Skin of body (tissue), 2 donors: ENCODE measurements around the gene OPA3. TPM values are rescaled to one million over a fixed set of nuclear protein-coding genes. Genes with fewer than 3 reads are reported as not detected.
"Not testable (repeated sequence)": the region's sequence is repeated elsewhere in the genome, so short reads cannot be mapped to it uniquely, and the experiment has no call there.

Source experiments
- DNase-seq: peaks from one replicate; lab custom pipeline; 2025; lab: John Stamatoyannopoulos, UW
- total RNA-seq: library from RNA; depleted of rRNA; stranded (reverse); fragments of >200 nt; gene quantifications from one replicate; pipeline ENCODE4 v1.2.3, GENCODE V29; 2014

Gene OPA3
- total RNA-seq, result 2.6 TPM

DNA sequence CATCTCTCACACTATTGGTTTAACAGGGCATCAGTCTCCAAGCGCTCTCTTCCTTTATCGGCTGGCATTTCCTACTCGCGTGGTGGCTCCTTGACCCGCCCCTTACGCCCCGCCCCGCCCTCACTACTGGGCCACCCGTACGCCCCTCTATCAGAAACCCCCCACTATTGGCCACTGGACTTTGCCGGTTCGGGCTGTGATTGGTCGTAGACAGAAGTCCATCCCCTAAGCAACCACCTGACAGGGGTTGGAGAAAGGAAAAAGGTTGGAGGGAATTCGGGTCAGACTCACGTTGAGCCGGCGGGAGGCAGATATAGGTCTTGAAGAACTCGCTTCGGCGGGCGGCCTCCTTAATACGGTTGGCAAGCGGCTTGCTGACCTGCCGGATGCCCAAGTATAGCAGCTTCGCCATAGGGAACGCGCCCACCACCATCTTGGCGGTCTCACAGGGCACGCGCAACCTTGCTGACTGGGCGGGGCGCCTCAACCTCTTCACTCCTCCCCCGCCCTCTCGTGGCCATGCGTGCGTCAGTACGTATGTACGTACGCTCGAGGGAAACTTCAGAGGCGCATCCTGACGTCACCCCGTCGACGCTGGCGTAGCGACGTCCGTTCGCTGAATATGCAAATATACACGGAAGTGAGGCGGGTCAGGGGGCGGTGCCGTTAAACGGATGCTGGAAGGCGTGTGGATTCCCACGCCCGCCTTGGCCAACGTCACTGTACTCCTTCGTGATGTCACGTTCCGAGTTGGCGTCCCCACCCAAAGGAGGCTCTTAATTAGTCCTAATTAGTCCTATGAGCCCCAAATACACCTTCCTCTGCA is at the start of gene OPA3:
OPA3 (minus strand) TSS at position 471 of the 826 bp plus-strand sequence; CDS start at position 433, 38 bp downstream.
- peak; percentile 100 for DNase-seq

DNA sequence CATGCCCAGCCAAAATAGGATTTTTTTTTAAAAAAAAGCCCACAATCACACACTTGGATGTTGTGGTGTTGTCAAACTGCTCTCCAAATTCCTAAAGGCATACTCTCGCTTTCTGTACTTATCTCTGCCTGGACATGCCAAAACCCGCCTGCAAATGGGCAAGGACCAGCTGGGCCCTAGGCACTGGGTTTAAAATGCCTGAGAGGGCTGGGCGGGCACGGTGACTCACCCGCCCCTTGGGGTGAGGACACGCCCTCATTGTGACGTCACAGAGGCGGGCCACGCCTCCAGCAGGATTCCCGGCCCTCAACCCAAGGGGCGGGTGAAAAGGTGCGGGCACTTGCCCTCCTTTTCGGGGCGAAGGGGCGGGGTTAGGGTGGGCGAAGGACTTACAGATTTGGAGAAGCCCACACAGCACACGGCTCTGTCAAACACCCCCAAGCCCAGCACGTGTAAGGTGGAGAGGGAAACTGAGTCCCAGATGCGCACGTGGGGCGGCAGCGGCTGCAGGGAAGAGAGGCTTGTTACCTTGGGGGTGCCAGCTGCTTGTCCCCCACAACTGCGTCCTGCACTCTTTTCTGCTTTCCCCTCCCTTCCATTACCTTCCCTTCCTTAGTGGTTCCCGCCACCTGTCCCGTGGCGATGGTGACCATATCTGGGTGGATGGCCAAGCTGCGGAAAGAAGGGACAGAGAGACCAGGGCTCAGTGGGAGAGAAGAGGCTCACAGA is 48.0 kb upstream of the OPA3 start:
- peak; percentile 27 for DNase-seq

DNA sequence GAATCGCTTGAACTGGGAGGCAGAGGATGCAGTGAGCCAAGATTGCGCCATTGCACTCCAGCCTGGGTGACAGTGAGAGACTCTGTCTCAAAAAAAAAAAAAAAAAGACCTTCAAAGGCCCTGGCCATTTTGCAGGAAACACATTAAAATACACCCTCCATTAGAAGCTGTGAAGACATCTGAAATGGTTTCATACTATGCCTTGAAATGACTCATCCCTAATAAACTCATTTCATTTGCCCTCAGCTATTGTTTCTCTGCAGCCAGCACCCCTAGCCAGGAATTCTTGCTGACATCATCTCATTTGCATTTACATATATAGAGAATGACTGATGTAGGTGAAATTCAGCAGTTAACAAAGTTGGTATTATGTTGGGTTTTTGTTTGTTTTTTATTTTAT is 45.9 kb upstream of the OPA3 start:
- DNase-seq, result no peak

DNA sequence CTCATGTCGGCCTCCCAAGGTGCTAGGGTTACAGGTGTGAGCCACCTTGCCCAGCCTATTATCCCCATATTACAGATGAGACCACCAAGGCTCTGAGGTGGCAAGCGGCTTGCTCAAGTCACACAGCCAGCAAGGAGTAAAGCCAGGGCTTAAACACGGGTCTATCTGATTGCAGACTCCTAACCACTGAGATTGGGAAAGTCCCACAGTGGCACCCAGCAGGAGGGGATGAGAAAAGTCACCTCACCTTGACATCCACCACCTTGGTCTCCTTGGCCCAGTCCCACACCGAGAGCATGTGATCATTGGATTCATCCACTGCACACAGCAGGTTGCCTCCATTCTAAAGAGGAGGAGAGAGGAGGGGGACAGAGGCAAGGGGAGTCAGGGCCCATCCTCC is 45.1 kb upstream of the OPA3 start:
- DNase-seq, result no peak

DNA sequence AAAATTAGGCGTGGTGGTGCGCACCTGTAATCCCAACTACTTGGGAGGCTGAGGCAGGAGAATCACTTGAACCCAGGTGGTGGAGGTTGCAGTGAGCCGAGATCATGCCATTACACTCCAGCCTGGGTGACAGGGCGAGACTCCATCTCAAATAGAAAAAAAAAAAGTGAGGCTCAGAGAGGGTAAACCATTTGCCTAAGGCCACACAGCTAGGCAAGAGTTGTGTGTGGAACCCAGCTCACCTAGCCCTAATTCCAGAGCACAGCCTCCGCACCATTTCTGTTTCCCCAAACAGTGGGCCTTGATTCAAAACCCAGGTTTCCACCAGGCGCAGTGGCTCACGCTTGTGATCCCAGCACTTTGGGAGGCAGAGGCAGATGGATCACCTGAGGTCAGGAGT is 43.6 kb upstream of the OPA3 start:
- not testable (repeated sequence) for DNase-seq

DNA sequence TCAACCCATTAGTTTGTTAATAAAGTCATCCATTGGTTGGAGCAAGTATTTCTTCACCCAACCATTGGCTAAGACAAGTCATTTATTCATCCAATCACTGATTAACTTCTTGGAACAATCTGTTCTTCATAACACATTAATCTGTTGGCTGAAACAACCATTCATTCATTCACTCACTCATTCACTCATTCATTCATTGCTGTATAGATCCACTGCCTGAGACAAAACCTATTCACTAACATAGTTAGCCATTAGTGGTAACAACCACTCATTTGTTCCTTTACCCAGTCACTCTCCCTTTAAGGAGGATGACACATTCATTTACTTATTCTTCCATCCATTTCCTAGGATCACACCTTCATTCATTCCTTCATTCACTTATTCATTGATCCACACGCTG is 39.4 kb upstream of the OPA3 start:
- DNase-seq, result no peak

DNA sequence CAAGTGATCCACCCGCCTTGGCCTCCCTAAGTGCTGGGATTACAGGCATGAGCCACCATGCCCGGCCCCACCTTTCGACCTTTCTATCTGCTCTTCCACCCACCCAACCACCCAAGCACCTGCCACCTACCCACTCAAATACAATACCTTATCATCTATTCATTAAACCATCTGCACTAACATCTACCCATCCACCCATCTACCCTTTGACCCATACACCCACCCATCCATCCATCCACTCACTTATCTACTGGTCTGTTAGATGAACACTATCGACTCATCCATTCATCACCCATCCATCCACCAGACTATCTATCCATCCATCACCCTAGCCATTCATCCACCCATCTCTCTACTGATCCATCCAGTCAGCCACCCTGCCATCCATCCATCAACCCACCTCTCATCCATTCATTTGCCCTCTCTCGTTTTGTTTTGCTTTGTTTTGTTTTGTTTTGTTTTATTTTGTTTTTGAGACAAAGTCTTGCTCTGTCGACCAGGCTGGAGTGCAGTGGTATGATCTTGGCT is 37.4 kb upstream of the OPA3 start:
- no peak for DNase-seq

DNA sequence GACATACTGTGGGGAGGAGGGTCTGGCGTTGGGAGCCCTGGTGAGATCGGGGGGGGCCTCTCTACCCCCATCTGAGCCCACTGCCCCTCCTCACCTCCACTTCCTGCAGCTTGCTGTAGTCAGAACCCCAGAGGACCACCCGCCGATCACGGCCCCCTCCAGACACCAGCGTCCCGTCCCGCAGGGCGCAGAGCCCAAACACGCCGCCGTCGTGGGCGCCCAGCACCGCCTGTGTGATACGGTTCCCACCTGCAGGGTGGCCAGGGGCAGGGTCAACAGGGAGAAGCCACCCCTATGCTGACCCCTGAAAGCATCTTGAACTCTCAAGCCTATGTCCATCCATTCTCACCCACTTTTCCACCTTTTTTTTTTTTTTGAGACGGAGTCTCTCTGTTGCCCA is 36.8 kb upstream of the OPA3 start:
- DNase-seq, result no peak

DNA sequence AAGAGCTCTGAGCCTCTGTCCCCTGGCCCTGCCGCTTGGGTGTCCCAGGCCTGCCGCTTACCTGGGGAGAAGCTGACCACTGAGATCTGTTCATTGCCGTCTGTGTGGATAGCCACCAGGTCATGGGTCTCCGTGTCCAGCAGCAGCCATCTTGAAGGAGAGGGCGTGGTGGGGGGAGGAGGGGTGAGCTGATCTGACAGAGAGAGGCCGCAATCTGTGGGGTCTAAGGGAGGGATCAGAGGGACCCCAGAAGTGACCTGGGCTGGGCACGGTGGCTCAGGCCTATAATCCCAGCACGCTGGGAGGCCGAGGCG is 32.1 kb upstream of the OPA3 start:
- DNase-seq, result no peak

DNA sequence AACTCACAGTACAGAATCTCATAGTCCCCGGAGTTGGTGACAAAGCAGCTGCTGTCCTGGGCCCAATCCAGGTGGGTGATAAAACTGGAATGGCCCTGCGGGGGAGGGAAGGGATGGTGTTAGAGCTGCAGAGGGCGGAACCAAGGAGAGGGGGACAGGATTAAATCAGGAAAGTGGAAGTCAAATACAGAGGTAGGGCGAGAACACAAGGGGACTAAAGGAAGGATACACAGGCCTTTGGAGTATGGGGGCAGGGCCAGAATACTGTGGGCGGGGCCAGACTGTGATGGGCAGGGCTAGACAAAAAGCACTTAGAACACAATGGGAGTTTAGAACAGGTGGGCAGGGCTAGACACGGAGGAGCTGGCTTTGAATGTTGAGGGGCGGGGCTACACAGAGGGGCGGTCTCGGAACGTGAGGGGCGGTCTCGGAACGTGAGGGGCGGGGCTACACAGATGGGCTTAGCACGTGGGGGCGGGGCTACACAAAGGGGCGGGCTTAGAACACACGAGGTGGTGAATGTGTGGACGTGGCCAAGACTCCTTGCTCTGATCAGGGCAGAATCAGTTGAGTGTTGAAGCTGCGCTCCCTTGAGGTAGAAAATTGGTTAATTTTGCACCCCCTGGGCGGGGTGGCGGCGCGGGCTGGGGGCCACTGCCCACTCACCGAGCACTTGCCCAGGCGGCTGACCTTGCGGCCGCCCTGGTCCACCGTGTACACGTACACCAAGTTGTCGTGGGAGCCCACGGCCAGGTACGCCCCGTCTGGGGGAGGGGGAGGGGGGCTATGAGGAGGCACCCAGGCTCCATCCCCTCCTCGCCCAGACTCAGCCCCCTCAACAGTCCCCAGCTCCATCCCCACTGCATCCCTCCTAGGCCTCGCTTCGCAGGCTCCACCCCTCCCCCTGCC is 31.4 kb upstream of the OPA3 start:
- DNase-seq, result peak; percentile 45

DNA sequence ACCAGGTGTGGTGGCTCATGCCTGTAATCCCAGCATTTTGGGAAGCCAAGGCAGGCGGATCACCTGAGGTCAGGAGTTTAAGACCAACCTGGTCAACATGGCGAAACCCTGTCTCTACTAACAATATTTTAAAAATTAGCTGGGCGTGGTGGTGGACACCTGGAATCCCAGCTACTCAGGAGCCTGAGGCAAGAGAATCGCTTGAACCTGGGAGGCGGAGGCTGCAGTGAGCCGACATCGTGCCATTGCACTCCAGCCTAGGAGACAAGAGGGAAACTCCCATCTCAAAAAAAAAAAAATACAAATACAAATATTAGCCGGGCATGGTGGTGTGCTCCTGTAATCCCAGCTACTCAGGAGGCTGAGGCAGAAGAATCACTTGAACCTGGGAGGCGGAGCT is 30.5 kb upstream of the OPA3 start:
- not testable (repeated sequence) for DNase-seq

DNA sequence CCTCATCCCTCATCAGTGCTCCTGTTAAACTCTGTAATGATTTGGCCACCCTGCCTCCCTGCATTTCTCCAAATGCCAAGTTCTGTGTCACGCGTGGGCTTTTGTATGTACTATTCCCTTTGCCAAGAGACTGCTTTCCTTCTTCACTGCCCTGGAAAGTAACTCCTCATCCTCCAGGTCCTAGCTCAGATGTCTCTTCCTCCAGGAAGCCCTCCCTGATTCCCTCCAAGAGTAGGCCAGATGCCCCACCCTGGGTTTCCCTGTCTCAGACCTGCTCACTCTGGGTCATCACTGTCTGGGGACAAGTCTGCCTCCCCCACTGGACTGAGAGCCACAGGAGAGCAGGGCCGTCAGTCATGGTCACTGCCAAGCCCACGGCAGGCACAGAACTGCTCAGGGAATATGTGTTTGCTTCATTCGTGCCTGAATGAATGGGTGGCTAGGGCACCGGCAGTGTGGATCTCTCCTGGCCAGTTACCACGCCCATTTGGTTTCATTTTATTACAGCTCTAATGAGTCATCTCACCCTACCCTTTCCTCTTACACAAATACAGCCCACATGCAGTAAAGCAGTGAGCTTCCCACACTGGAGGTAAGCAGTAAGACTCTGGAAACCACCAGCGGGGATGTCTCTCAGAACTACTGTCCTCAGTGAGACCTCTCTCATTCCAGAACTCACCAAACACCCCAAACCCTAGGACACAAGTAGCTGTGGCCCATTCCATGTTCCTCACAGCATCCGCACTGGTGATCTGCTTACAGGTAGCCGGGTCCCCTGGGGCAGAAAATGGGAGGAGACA is 29.5 kb upstream of the OPA3 start:
- DNase-seq, result no peak

DNA sequence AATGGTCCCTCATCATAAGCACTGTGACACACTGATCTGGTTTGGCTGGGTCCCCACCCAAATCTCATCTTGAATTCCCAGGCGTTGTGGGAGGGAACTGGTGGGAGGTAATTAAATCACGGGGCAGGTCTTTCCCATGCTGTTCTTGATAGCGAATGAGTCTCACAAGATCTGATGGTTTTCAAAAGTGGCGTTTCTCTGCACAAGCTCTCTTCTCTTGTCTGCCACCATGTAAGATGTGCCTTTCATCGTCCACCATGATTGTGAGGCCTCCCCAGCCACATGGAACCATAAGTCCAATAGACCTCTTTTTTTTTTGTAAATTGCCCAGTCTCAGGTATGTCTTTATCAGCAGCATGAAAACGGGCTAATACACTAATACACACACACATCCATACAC is 24.3 kb upstream of the OPA3 start:
- DNase-seq, result no peak

DNA sequence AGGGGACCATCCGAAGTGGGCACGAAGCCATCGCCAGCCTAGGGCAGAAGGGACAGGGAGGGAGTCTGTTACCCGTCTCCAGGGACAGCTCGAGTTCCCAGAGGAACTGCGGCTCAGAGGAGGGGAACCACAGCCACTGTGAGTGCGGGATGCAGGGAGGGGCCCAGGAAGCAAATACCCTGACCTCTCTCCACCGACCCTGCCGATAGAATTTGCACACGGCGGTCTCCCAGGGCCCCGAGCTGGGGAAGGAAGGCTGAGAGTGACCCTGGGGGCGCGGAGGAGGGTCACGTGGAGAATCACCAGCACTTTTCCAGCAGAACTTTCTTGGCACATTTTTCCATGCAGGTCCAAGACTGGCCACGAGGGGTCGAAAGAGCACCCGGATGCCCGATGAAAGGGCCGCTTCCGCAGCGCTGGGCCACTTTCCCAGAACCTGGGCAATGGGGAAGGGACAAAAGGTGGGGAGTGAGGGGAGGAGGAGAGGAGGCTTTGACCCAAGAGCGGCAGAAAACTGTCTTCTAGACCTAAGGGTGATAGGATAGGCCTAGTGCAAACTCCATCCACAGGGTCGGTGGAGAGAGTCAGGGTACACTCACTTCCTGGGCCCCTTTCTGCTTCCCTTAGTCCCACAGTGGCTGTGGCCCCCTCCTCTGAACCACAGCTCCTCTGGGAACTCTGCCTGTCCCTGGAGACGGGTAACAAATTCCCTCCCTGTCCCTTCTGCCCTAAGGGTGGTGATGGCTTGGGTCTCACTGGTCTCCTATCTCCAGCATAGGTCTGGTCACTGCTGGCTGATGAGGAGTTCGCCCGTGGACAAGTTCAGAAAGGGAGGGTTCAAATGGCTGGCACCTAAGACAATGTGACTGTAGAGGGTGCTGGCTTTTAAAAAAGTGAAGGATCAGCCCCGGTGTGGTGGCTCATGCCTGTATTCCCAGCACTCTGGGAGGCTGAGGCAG is 22.7 kb upstream of the OPA3 start:
- DNase-seq, result peak; percentile 45

DNA sequence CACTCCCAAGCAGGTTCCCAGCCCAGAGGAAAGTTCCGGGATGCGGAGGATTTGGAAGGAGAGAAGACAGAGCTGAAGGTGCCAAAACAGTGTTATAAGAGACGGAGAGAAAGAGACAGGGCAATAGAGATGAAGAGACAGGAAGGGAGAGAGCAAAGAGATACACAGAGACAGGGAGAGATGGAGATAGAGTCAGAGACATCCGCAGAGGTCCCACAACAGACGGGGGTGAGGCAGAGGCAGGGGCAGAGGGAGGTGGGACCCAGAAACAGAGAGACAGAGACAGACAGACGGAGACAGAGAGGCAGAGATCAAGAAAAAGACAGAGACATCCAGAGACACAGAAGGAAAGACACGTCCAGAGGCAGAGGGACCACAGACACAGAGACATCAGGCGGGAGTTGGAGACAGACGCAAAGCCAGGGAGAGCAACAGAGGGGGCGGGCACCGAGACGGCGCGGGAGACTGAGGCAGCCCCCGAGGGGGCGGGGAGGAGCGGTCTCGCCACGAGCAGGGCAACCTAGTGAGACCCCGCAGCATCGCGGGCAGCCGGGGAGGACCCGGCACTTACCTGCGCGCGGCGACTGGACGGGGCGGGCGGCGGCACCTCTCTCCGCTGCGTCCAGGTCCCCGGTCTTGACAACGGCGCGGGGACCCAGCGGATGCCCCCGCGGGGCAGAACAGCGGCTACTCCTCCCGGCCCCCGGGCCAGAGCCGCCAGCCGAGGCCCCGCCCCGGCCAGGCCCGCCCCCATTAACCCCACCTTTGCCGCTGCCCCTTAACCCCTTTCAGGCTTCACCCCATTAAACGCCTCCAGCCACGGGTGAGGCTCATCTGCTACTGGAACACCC is 17.1 kb upstream of the OPA3 start, which contains the start of gene GPR4:
GPR4 (minus strand) TSS at position 689 of the 851 bp plus-strand sequence. CDS start 10,346 bp downstream, outside the sequence.
- DNase-seq, result no peak

DNA sequence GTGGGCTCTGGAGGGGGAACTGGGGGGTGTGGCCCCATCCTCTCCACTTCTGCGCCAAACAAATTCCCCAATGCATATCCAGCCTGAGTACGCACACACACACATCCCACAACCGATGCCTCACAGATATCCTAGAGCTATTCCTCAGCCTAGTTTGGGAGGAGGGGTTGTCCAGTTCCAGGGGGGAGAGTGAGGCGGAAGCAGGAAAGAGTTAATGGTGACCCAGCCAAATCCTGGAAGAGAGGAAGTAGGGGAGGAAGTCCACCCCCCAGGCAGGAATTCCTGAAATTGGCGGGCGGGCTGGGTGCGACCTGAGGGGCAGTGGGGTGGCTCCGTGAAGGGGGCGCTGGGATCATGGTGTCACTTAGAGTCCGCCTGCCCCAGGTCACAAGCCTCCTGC is 16.5 kb upstream of the OPA3 start:
- no peak for DNase-seq

DNA sequence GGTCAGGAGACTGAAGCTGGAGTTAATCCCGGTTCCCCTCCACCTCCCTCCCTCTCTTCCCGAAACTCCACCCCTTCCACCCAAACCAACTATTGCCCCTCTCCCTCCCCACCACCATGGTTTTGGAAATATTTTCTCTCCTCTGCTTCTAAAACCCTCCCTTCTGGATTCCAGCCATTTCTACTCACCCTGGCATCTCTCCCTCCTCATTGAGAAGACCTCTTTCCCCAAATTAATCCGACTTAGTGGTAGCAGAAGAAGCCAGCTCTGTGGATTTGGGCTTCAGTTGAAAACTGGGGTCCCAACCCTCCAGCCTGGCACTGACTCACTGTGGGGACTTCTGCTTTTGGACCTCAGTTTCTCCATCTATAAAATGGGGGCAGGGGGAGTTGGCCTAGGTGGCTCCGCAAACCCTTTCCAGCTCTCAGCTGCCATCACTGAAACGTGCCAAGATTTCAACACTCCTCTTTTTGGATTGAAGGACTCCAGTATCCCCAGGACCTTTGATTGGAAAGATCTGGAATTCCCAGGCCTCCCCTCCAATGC is 15.8 kb upstream of the OPA3 start:
- DNase-seq, result no peak

DNA sequence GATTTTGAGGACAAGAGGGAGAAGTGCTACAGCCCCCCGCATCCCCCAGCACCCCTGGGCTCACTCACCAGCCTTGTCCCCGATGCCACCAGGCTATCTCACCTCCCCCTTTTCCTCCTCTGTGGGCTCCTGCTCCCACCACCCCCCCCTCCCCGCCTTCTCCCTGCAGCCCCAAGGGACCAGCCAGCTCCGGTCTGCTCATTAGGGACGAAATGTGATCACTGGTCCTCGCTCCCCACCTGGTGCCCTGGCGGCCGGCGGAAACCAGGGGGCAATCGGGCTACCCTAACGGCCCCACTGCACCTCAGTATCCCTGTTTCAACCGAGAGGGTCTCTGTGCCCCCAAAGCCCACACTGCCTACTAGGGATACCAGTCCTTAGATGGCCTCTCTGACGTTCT is 14.7 kb upstream of the OPA3 start:
- no peak for DNase-seq
